Endothelial cell of umbilical vein (primary cell): Measurements from ENCODE around the gene AP4S1. TPM values are rescaled to one million over a fixed set of nuclear protein-coding genes. Genes with fewer than 3 reads are reported as not detected.

ENCODE experiments used
- BruUV-seq: library from RNA; stranded (reverse); fragments of 400-500 nt; replicated peaks from 2 replicates; lab custom pipeline; 2021; lab: Mats Ljungman, UMichigan
- CTCF ChIA-PET: fragments of 300-600, 350-600 bp; sonication (Branson Sonifier 250); formaldehyde crosslinking; loops from one replicate; lab custom pipeline; 2021; ENCODE audit warnings: antibody characterized with exemption, inconsistent platforms; lab: Charles Lee
- POLR2A ChIA-PET: fragments of 300-600, 350-600 bp; sonication (Branson Sonifier 250); formaldehyde crosslinking; loops from one replicate; lab custom pipeline; 2021; ENCODE audit warnings: antibody characterized with exemption, inconsistent platforms; lab: Charles Lee
- DNase-seq: peaks from one replicate; pipeline ENCODE4 v3.0.0-alpha.2; 2011; ENCODE audit warnings: low read depth, low spot score
- FAIRE-seq: peaks from 2 replicates; lab custom pipeline; 2011; peaks lifted over from hg19 to GRCh38; lab: Jason Lieb, UNC
- H2AFZ ChIP-seq: 2 replicates; pipeline ENCODE4 v1.6.0; 2012; ENCODE audit warnings: low read depth, low read length, control low read depth, inconsistent platforms
- H3K27ac ChIP-seq: 2 replicates; pipeline ENCODE4 v1.5.1; 2011; ENCODE audit warnings: low read depth, mild to moderate bottlenecking, control low read depth, low read length, moderate library complexity; ENCODE audit not compliant: insufficient read depth
- H3K27me3 ChIP-seq, 2 experiments: 2 replicates each; pipeline versions ENCODE4 v1.6.0 to v1.6.1; 2011; ENCODE audit warnings: low read length in 2 of 2, mixed read lengths in 1 of 2; ENCODE audit not compliant: control insufficient read depth in 2 of 2, insufficient read depth in 2 of 2
- H3K36me3 ChIP-seq, 2 experiments: 2 replicates in 1 of 2; 3 replicates in 1 of 2; pipeline ENCODE4 v1.5.1; 2011; ENCODE audit warnings: low read length in 2 of 2, mild to moderate bottlenecking in 1 of 2, moderate library complexity in 1 of 2; ENCODE audit not compliant: control insufficient read depth in 2 of 2, insufficient read depth in 2 of 2; ENCODE audit errors: extremely low read depth in 1 of 2
- H3K4me1 ChIP-seq: 3 replicates; pipeline ENCODE4 v1.5.1; 2011; ENCODE audit warnings: mild to moderate bottlenecking, low read length; ENCODE audit not compliant: control insufficient read depth, insufficient read depth; ENCODE audit errors: extremely low read depth
- H3K4me2 ChIP-seq: 2 replicates; pipeline ENCODE4 v1.6.1; 2011; ENCODE audit warnings: low read length, control low read depth, mixed read lengths; ENCODE audit not compliant: insufficient read depth
- H3K4me3 ChIP-seq, 3 experiments: fragments of 200-600 bp in 1 of 3; sonication (generic), shearing (Covaris generic) in 1 of 3; replicated peaks in 1 of 3; 2 replicates each; pipeline ENCODE4 v1.5.1; 2011 to 2016; ENCODE audit warnings: control low read depth in 3 of 3, low read length in 3 of 3, mild to moderate bottlenecking in 2 of 3, inconsistent platforms in 1 of 3, low read depth in 1 of 3, moderate library complexity in 1 of 3; ENCODE audit not compliant: insufficient read depth in 1 of 3
- H3K79me2 ChIP-seq: 2 replicates; pipeline ENCODE4 v1.6.0; 2012; ENCODE audit warnings: low read length, inconsistent platforms; ENCODE audit not compliant: control insufficient read depth, insufficient read depth
- H3K9ac ChIP-seq: replicated peaks from 2 replicates; pipeline ENCODE3; 2011; ENCODE audit warnings: low read length, control low read depth; ENCODE audit not compliant: insufficient read depth; ENCODE audit errors: extremely low read depth
- H3K9me1 ChIP-seq: replicated peaks from 3 replicates; pipeline ENCODE4 v1.6.0; 2011; ENCODE audit warnings: mild to moderate bottlenecking, low read length; ENCODE audit not compliant: control insufficient read depth, insufficient read depth; ENCODE audit errors: extremely low read depth
- H3K9me3 ChIP-seq: replicated peaks from 2 replicates; pipeline ENCODE4 v1.5.1; 2012; ENCODE audit warnings: low read length, inconsistent platforms; ENCODE audit not compliant: control insufficient read depth, insufficient read depth
- H4K20me1 ChIP-seq: replicated peaks from 2 replicates; pipeline ENCODE3; 2011; ENCODE audit warnings: mild to moderate bottlenecking, low read length; ENCODE audit not compliant: control insufficient read depth, insufficient read depth; ENCODE audit errors: extremely low read depth
- EZH2 ChIP-seq: IDR thresholded peaks from 2 replicates; pipeline ENCODE4 v1.6.1; 2012; ENCODE audit warnings: borderline replicate concordance, low read depth, mild to moderate bottlenecking, moderate library complexity, low read length, inconsistent platforms; ENCODE audit not compliant: severe bottlenecking
- FOS ChIP-seq: IDR thresholded peaks from 2 replicates; pipeline ENCODE4 v1.6.1; 2011; ENCODE audit warnings: mild to moderate bottlenecking, low read length, moderate library complexity, borderline replicate concordance; ENCODE audit not compliant: insufficient read depth
- GATA2 ChIP-seq: IDR thresholded peaks from 2 replicates; pipeline ENCODE4 v1.7.0; 2011; ENCODE audit warnings: low read depth, mild to moderate bottlenecking, moderate library complexity, mixed read lengths, low read length; ENCODE audit not compliant: insufficient read length, insufficient read depth
- JUN ChIP-seq: IDR thresholded peaks from 2 replicates; pipeline ENCODE4 v1.6.1; 2011; ENCODE audit warnings: borderline replicate concordance, low read depth; ENCODE audit not compliant: insufficient read length, insufficient read depth
- MAX ChIP-seq: IDR thresholded peaks from 2 replicates; pipeline ENCODE4 v1.6.1; 2011; ENCODE audit not compliant: insufficient read depth, insufficient read length
- MYC ChIP-seq: IDR thresholded peaks from one replicate; pipeline ENCODE4 v1.6.1; 2011; ENCODE audit warnings: mild to moderate bottlenecking, low read depth, low read length
- POLR2A ChIP-seq: IDR thresholded peaks from 2 replicates; pipeline ENCODE4 v1.6.1; 2012; ENCODE audit warnings: low read depth, mild to moderate bottlenecking, control low read depth, low read length
- POLR2AphosphoS5 ChIP-seq: IDR thresholded peaks from 2 replicates; pipeline ENCODE4 v1.6.1; 2012; ENCODE audit warnings: low read depth, mild to moderate bottlenecking, control low read depth, low read length, moderate library complexity; ENCODE audit not compliant: insufficient read depth
- dilution Hi-C: fragments of 300-500 bp; cut with MboI; formaldehyde crosslinking; loops from one replicate; pipeline ENCODE4 v1.15.0; 2019; ENCODE audit warnings: low sequenced_read_pairs; ENCODE audit not compliant: extremely low pct_ligation_motif_present
- intact Hi-C: fragments of 100-400 bp; cut with micrococcal nuclease; formaldehyde crosslinking; loops from one replicate; pipeline ENCODE4 v1.10.0; 2022
- polyA plus RNA-seq, 4 experiments: library from polyadenylated mRNA; depleted of rRNA in 3 of 4; stranded (reverse) in 3 of 4; unstranded in 1 of 4; fragments of >200 nt; gene quantifications; 2 replicates each; pipeline versions ENCODE4 v1.2.1 to v1.2.3, GENCODE V29; 2011 to 2012; ENCODE audit warnings: missing spikeins in 1 of 4
- total RNA-seq: library from RNA; stranded (reverse); gene quantifications from 2 replicates; pipeline ENCODE4 v1.2.3, GENCODE V29; 2021
- TF ChIP-seq, protein P1 (sequence below), 2 donors: IDR thresholded peaks; 1 replicate in 1 of 2; 2 replicates in 1 of 2; pipeline ENCODE4 v1.5.1; 2011; ENCODE audit warnings: low read length in 2 of 2, mild to moderate bottlenecking in 2 of 2, moderate library complexity in 2 of 2, control low read depth in 1 of 2, inconsistent platforms in 1 of 2, low read depth in 1 of 2; ENCODE audit not compliant: insufficient read depth in 1 of 2; ENCODE audit errors: extremely low read depth in 1 of 2

AP4S1 gene
- total and polyA plus RNA-seq, 2 donors (not counting 3 experiments of a cell fraction or from before 2014, with no cell fraction given): 2.8 to 7.2 TPM

- Histone ChIP-seq H3K9me3 (no peaks in the 10 kb centered on the region), H3K4me1 (peaks cover 25% of the 10 kb centered on the region), H2AFZ (no peak overlapping the region), H3K4me3 (no peak overlapping the region), H3K27me3 (no peaks in the 10 kb centered on the region), H3K36me3 (peaks cover 0 to 2% of the 10 kb centered on the region in 2 experiments), H3K79me2 (peaks cover 87% of the 10 kb centered on the region), H3K9ac (no peak overlapping the region), H3K9me1 (peaks cover 6% of the 10 kb centered on the region), H4K20me1 (peaks cover 12% of the 10 kb centered on the region), H3K27ac (no peak overlapping the region), H3K4me2 (no peak overlapping the region)
- ChIA-PET POLR2A (no interaction called here), CTCF (no interaction called here)
- DNase-seq (no peak), FAIRE-seq (no peak)
- no peak for TF ChIP-seq POLR2AphosphoS5
- no peak for TF ChIP-seq MAX
- no peak for TF ChIP-seq FOS
- TF ChIP-seq, protein P1, sequence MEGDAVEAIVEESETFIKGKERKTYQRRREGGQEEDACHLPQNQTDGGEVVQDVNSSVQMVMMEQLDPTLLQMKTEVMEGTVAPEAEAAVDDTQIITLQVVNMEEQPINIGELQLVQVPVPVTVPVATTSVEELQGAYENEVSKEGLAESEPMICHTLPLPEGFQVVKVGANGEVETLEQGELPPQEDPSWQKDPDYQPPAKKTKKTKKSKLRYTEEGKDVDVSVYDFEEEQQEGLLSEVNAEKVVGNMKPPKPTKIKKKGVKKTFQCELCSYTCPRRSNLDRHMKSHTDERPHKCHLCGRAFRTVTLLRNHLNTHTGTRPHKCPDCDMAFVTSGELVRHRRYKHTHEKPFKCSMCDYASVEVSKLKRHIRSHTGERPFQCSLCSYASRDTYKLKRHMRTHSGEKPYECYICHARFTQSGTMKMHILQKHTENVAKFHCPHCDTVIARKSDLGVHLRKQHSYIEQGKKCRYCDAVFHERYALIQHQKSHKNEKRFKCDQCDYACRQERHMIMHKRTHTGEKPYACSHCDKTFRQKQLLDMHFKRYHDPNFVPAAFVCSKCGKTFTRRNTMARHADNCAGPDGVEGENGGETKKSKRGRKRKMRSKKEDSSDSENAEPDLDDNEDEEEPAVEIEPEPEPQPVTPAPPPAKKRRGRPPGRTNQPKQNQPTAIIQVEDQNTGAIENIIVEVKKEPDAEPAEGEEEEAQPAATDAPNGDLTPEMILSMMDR (IDR thresholded peaks at IDR 0.05; ENCODE audit: extremely low read depth in 1 of 2, insufficient read depth in 1 of 2, low read depth in 1 of 2, low read length in 2 of 2): no peak
- TF ChIP-seq MYC: no peak
- TF ChIP-seq JUN: no peak
- TF ChIP-seq EZH2: no peak
- TF ChIP-seq GATA2: no peak
- TF ChIP-seq POLR2A: no peak
- dilution Hi-C loops (no loop called here), intact Hi-C loops (no loop called here)
- no TSS peak for BruUV-seq
These were observed 26.2 kb upstream of the AP4S1 start for GRCh38 chr14:30999038-30999773.
